NCI-H1694 treated with DMSO at 0.1 percent for 48 hours (cell line): ENCODE data around the gene CAPZB.
A peak's percentile ranks its signal among the peaks of the same experiment; 100 is the strongest.

Source experiments
- DNase-seq: peaks from one replicate; lab custom pipeline; 2025; lab: John Stamatoyannopoulos, UW

The CAPZB gene

GRCh38 chr1:19345391-19345790, 139.9 kb downstream of the CAPZB start:
- no peak for DNase-seq

- DNase-seq: no peak
Measured at GRCh38 chr1:19344831-19345230, 140.5 kb downstream of the CAPZB start.

GRCh38 chr1:19344372-19344810, 140.9 kb downstream of the CAPZB start:
- peak; percentile 42 for DNase-seq

- DNase-seq: no peak
Measured at GRCh38 chr1:19343617-19344350, 141.6 kb downstream of the CAPZB start.

- no peak for DNase-seq
Measured at GRCh38 chr1:19342894-19343616, 142.3 kb downstream of the CAPZB start.

- no peak for DNase-seq
Measured at GRCh38 chr1:19342062-19342750, 143.1 kb downstream of the CAPZB start.

GRCh38 chr1:19341201-19342061, 143.9 kb downstream of the CAPZB start:
- DNase-seq: peak; percentile 44

- no peak for DNase-seq
Measured at GRCh38 chr1:19340387-19340937, 144.9 kb downstream of the CAPZB start.

GRCh38 chr1:19339214-19339861, 146.0 kb downstream of the CAPZB start:
- no peak for DNase-seq

- DNase-seq: peak; percentile 48
Measured at GRCh38 chr1:19338323-19338762, 147.0 kb downstream of the CAPZB start.

GRCh38 chr1:19337289-19337688, 148.1 kb downstream of the CAPZB start:
- DNase-seq: no peak

- DNase-seq: no peak
Measured at GRCh38 chr1:19336543-19336942, 148.8 kb downstream of the CAPZB start.

GRCh38 chr1:19333587-19334354, 151.6 kb downstream of the CAPZB start:
- DNase-seq: no peak

GRCh38 chr1:19332832-19333231, 152.5 kb downstream of the CAPZB start:
- no peak for DNase-seq

- DNase-seq: no peak
Measured at GRCh38 chr1:19331262-19331878, 154.0 kb downstream of the CAPZB start.

GRCh38 chr1:19330449-19331135, 154.7 kb downstream of the CAPZB start:
- DNase-seq: no peak

GRCh38 chr1:19329611-19330010, 155.7 kb downstream of the CAPZB start:
- DNase-seq: no peak

- no peak for DNase-seq
Measured at GRCh38 chr1:19329188-19329587, 156.2 kb downstream of the CAPZB start.

GRCh38 chr1:19328486-19328885, 156.9 kb downstream of the CAPZB start:
- no peak for DNase-seq
